NCI-H187 (cell line): ENCODE measurements around the gene PSMA5.
"Not testable (repeated sequence)": the region's sequence is repeated elsewhere in the genome, so short reads cannot be mapped to it uniquely, and the experiment has no call there.

Source experiments
- DNase-seq, 2 experiments: peaks; one replicate each; lab custom pipeline; 2025; lab: John Stamatoyannopoulos, UW

PSMA5 gene

GRCh38 chr1:109392037-109392787 is 34.0 kb downstream of the PSMA5 start:
- no peak for DNase-seq

- no peak for DNase-seq
Observed at GRCh38 chr1:109391626-109392025, 34.6 kb downstream of the PSMA5 start.

DNA sequence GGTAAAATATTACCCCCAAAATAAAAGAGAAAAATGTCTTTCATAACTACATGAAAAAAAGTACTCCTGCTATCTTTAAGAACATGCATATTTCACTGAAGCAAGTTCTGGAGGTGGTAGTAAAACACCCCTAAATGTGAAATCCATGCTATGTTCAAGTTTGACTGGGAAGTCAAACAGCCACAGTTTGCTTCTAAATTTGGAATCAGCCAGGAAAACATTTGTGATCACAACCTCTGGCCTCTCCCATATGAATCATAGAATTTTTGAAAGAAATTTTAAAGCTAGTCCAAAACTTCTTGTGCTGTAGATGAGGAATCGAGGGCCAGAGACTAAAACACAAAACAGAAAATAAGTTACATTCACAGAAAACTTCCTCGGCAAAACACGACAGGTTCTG is 35.1 kb downstream of the PSMA5 start:
- no peak for DNase-seq

- no peak for DNase-seq
Observed at GRCh38 chr1:109389638-109390341, 36.5 kb downstream of the PSMA5 start.

- DNase-seq = no peak
Observed at GRCh38 chr1:109388884-109389637, 37.2 kb downstream of the PSMA5 start.

GRCh38 chr1:109388208-109388711 is 38.0 kb downstream of the PSMA5 start:
- DNase-seq = no peak

GRCh38 chr1:109386054-109386717 is 40.1 kb downstream of the PSMA5 start:
- DNase-seq = no peak

GRCh38 chr1:109385417-109385816 is 40.8 kb downstream of the PSMA5 start:
- no peak for DNase-seq

- no peak for DNase-seq
Observed at GRCh38 chr1:109383854-109384253, 42.4 kb downstream of the PSMA5 start.

GRCh38 chr1:109383087-109383779 is 43.0 kb downstream of the PSMA5 start:
- no peak for DNase-seq

DNA sequence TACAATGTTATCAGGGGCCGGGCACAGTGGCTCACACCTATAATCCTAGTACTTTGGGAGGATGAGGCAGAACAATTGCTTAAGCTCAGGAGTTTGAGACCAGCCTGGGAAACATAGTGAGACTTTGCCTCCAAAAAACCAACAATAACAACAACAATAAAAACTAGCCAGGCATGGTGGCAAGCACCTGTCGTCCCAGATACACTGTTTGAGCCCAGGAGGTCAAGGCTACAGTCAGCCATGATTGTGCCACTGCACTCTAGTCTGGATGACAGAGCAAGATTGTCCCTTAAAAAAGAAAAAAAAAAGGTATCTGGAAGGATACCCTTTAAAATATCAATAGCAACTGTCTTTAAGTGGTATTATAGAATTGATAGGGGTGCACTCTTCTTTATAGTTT is 44.7 kb downstream of the PSMA5 start:
- DNase-seq = no peak

- no peak for DNase-seq
Observed at GRCh38 chr1:109379907-109380306, 46.3 kb downstream of the PSMA5 start.

GRCh38 chr1:109379422-109379821 is 46.8 kb downstream of the PSMA5 start:
- no peak for DNase-seq

DNA sequence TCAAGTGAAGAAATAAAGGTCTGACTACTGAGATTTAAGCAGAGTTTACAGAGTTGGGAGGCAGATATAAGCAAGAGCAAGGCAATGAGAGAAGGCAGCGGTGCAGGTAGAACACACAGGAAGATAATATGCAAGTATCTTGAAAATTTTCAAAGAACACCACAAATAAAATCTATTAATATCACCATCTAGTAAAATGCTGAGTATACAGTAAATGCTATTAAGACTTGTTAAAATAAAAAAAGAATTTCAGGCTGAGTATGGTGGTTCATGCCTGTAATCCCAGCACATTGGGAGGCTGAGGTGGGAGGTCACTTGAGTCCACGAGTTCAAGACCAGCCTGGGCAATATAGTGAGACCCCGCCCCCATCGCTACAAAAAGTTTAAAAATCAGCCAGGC is 48.5 kb downstream of the PSMA5 start:
- DNase-seq = no peak

GRCh38 chr1:109373696-109374095 is 52.6 kb downstream of the PSMA5 start:
- DNase-seq = not testable (repeated sequence)

DNA sequence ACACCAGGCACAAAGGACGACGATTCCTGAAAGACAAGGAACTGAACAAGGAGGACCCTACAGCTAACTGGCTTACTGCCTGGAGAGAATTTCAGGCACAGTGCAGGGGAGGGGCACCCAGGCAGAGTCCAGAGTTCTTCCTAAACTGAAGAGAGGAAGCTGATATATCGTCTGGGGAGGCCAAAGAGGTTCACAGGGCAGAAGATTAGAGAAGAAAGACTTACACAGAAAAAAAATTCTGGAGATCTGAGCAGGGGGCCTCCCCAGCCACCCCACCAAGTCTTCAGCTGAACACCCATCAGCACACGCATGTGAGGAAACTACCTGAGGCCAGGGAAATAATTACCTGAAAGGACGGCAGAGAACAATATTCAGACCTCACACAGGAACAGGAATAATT is 53.1 kb downstream of the PSMA5 start:
- no peak for DNase-seq

- no peak for DNase-seq
Observed at GRCh38 chr1:109372281-109372680, 54.0 kb downstream of the PSMA5 start.

- no peak for DNase-seq
Observed at GRCh38 chr1:109371341-109371739, 54.9 kb downstream of the PSMA5 start.

DNA sequence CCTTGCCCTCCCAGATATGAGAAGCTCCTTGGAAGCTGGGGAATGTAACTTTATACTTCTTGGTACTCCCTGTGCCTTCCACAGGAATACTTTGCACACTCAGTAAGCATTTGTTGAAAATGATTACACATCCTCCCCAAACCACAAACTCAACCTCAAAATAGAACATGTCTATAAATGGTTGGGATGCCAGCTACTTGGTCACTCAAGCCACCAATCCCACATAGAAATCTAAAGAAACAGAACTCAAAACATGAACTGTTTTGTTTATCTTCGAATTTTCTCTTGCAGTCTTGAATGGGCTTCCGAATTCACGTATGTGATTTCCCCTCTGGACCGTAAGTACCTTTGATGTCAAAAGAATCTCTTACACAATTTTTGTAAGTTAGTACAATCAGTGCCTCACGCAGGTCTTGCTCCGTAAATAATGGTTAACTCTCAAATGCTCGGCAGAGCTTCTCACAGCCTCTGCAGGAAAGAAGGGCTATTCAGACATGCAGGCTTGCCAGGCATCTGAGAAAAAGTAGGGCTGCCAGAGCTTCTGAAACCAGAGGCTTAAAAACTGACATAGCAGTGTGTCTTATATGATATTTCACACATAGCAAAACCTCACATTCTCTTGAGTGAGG is 55.4 kb downstream of the PSMA5 start:
- no peak for DNase-seq

- no peak for DNase-seq
Observed at GRCh38 chr1:109369167-109369746, 57.0 kb downstream of the PSMA5 start.

- DNase-seq = no peak
Observed at GRCh38 chr1:109368464-109368863, 57.8 kb downstream of the PSMA5 start.
